GM21390 (cell line): ENCODE data around the gene SMC5.
"Not testable (repeated sequence)": the region's sequence is repeated elsewhere in the genome, so short reads cannot be mapped to it uniquely, and the experiment has no call there.

Experiments
- ATAC-seq: cut with Tn5 transposase; IDR thresholded peaks from one replicate; pipeline ENCODE4 v1.9.1; 2021; ENCODE audit not compliant: unreplicated experiment

Gene SMC5

GRCh38 chr9:70355801-70356200 is 97.0 kb downstream of the SMC5 start:
- no peak for ATAC-seq

- ATAC-seq, result no peak
Measured at GRCh38 chr9:70362952-70363351, 104.2 kb downstream of the SMC5 start.

- no peak for ATAC-seq
Measured at GRCh38 chr9:70363760-70364159, 105.0 kb downstream of the SMC5 start.

- ATAC-seq, result no peak
Measured at GRCh38 chr9:70367305-70367930, 108.6 kb downstream of the SMC5 start.

GRCh38 chr9:70374962-70375618 is 116.3 kb downstream of the SMC5 start:
- no peak for ATAC-seq

GRCh38 chr9:70382046-70382708 is 123.4 kb downstream of the SMC5 start:
- no peak for ATAC-seq

GRCh38 chr9:70382709-70383605 is 124.2 kb downstream of the SMC5 start:
- ATAC-seq, result no peak

GRCh38 chr9:70385426-70385825 is 126.6 kb downstream of the SMC5 start:
- ATAC-seq, result no peak

GRCh38 chr9:70387663-70388062 is 128.9 kb downstream of the SMC5 start:
- no peak for ATAC-seq

- ATAC-seq, result no peak
Measured at GRCh38 chr9:70389188-70389587, 130.4 kb downstream of the SMC5 start.

- ATAC-seq, result no peak
Measured at GRCh38 chr9:70389621-70390266, 131.0 kb downstream of the SMC5 start.

GRCh38 chr9:70390933-70391341 is 132.2 kb downstream of the SMC5 start:
- ATAC-seq, result no peak

GRCh38 chr9:70392189-70392588 is 133.4 kb downstream of the SMC5 start:
- no peak for ATAC-seq

- no peak for ATAC-seq
Measured at GRCh38 chr9:70392850-70393249, 134.1 kb downstream of the SMC5 start.

- no peak for ATAC-seq
Measured at GRCh38 chr9:70395652-70396051, 136.9 kb downstream of the SMC5 start.

GRCh38 chr9:70398145-70398556 is 139.4 kb downstream of the SMC5 start:
- ATAC-seq, result peak; percentile 99

- no peak for ATAC-seq
Measured at GRCh38 chr9:70399141-70399540, 140.4 kb downstream of the SMC5 start.

- no peak for ATAC-seq
Measured at GRCh38 chr9:70400107-70400892, 141.5 kb downstream of the SMC5 start.

GRCh38 chr9:70401241-70401640 is 142.5 kb downstream of the SMC5 start:
- ATAC-seq, result not testable (repeated sequence)

GRCh38 chr9:70402213-70402612 is 143.4 kb downstream of the SMC5 start:
- no peak for ATAC-seq
